ENCODE data around the gene TAX1BP1. TPM values are rescaled to one million over a fixed set of nuclear protein-coding genes. Genes with fewer than 3 reads are reported as not detected.

Gene TAX1BP1
- total RNA-seq, 2 donors from 2014 or later: 38.9 to 57.6 TPM

GRCh38 chr7:27872356-27873275 lies 132.7 kb downstream of the TAX1BP1 start:
- 37 to 40% methylated on average over 17 of the region's 17 CpGs for WGBS, 2 donors

GRCh38 chr7:27873981-27874957 lies 134.3 kb downstream of the TAX1BP1 start:
- 34 to 43% methylated on average over 13 of the region's 13 CpGs for WGBS, 2 donors

More at GRCh38 chr7:27872356-27873275, 132.7 kb downstream of the TAX1BP1 start:
- no peak for TF ChIP-seq POLR2A (IDR thresholded peaks at IDR 0.05)
- TF ChIP-seq CTCF (IDR thresholded peaks at IDR 0.05): no peak
- ATAC-seq: no peak
- Histone ChIP-seq H3K36me3 (replicated peaks in 1 of 2; ENCODE audit: insufficient read depth in 1 of 2, low read depth in 2 of 2) (no peaks in the 10 kb centered on the region), H3K27ac (peak overlapping the region; percentile 70 to 79 (median 76)), H3K9me3 (no peaks in the 10 kb centered on the region), H3K4me1 (peaks cover 65% of the 10 kb centered on the region), H3K27me3 (no peaks in the 10 kb centered on the region), H3K4me3 (no peak overlapping the region)
- DNase-seq: peak in 3 of 4 donors; percentile 16 to 32 (median 29)
- intact Hi-C loops (cut with DNase I): no loop called here

GRCh38 chr7:27875061-27875460 lies 135.1 kb downstream of the TAX1BP1 start:
- H3K27ac ChIP-seq: peak overlapping the region; percentile 70 to 79 (median 76)
- intact Hi-C loops (cut with DNase I): no loop called here
- no peak overlapping the region for H3K4me3 ChIP-seq
- no peaks in the 10 kb centered on the region for H3K9me3 ChIP-seq
- H3K4me1 ChIP-seq: peaks cover 65% of the 10 kb centered on the region
- TF ChIP-seq CTCF (IDR thresholded peaks at IDR 0.05) (no peak), POLR2A (IDR thresholded peaks at IDR 0.05) (no peak)
- WGBS, 2 donors: 91 to 93% methylated on average over 9 of the region's 9 CpGs
- no peaks in the 10 kb centered on the region for H3K27me3 ChIP-seq
- no peak for ATAC-seq
- no peaks in the 10 kb centered on the region for H3K36me3 ChIP-seq (replicated peaks in 1 of 2; ENCODE audit: insufficient read depth in 1 of 2, low read depth in 2 of 2)
- no peak for DNase-seq

More at GRCh38 chr7:27873981-27874957, 134.3 kb downstream of the TAX1BP1 start:
- peak overlapping the region; percentile 70 to 79 (median 76) for H3K27ac ChIP-seq
- intact Hi-C loops (cut with DNase I): no loop called here
- ATAC-seq (peak; percentile 98), DNase-seq (peak; percentile 93 to 96 (median 94))
- H3K9me3 ChIP-seq: no peaks in the 10 kb centered on the region
- peaks cover 65% of the 10 kb centered on the region for H3K4me1 ChIP-seq
- H3K36me3 ChIP-seq (replicated peaks in 1 of 2; ENCODE audit: insufficient read depth in 1 of 2, low read depth in 2 of 2): no peaks in the 10 kb centered on the region
- H3K4me3 ChIP-seq: no peak overlapping the region
- no peaks in the 10 kb centered on the region for H3K27me3 ChIP-seq
- TF ChIP-seq CTCF (IDR thresholded peaks at IDR 0.05): no peak
- TF ChIP-seq POLR2A (IDR thresholded peaks at IDR 0.05): no peak

- intact Hi-C loops (cut with DNase I): no loop called here
- no peaks in the 10 kb centered on the region for H3K9me3 ChIP-seq
- peak overlapping the region in 3 of 4 donors; percentile 70 to 79 (median 76) for H3K27ac ChIP-seq
- H3K27me3 ChIP-seq: no peaks in the 10 kb centered on the region
- 95 to 100% methylated on average over 2 of the region's 2 CpGs for WGBS, 2 donors
- peaks cover 60% of the 10 kb centered on the region for H3K4me1 ChIP-seq
- no peak overlapping the region for H3K4me3 ChIP-seq
- DNase-seq (no peak), ATAC-seq (no peak)
- no peaks in the 10 kb centered on the region for H3K36me3 ChIP-seq (replicated peaks in 1 of 2; ENCODE audit: insufficient read depth in 1 of 2, low read depth in 2 of 2)
- TF ChIP-seq CTCF (IDR thresholded peaks at IDR 0.05) (no peak), POLR2A (IDR thresholded peaks at IDR 0.05) (no peak)
These were observed 135.9 kb downstream of the TAX1BP1 start for GRCh38 chr7:27875832-27876231.
